GM23338 (cell line): ENCODE measurements around the gene SMYD1.

ENCODE experiments used
- CREB1 ChIP-seq: fragments of 250-450 bp; sonication (Bioruptor Pico); IDR thresholded peaks from 2 replicates; pipeline ENCODE4 v1.5.0; 2020; ENCODE audit warnings: low read depth, mild to moderate bottlenecking, moderate library complexity
- TF ChIP-seq, protein P1 (sequence below), 2 experiments: fragments of 200-600 bp in 1 of 2; sonication (generic) in 1 of 2; conservative IDR thresholded peaks; 2 replicates each; pipeline versions ENCODE4 v1.5.1 to v1.6.1; 2016 to 2017; ENCODE audit warnings: antibody characterized with exemption in 2 of 2, low read depth in 2 of 2, mild to moderate bottlenecking in 2 of 2, moderate library complexity in 1 of 2

DNA sequence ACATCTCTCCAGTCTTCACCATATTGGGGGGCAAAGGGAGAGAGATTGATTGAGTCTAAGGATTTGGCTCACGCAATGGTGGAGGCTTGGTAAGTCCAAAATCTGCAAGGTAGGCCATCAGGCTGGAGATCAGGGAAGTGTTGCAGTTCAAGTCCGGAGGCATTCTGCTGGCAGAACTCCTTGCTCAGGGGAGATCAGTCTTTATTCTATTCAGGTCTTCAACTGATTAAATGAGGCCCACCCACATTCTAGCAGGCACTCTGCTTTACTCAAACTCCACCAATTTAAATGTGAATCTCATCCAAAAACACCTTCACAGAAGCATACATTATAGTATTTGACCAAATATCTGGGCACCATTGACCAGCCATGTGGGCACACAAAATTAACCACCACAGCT lies 21.4 kb downstream of the SMYD1 start:
- TF ChIP-seq, protein P1, sequence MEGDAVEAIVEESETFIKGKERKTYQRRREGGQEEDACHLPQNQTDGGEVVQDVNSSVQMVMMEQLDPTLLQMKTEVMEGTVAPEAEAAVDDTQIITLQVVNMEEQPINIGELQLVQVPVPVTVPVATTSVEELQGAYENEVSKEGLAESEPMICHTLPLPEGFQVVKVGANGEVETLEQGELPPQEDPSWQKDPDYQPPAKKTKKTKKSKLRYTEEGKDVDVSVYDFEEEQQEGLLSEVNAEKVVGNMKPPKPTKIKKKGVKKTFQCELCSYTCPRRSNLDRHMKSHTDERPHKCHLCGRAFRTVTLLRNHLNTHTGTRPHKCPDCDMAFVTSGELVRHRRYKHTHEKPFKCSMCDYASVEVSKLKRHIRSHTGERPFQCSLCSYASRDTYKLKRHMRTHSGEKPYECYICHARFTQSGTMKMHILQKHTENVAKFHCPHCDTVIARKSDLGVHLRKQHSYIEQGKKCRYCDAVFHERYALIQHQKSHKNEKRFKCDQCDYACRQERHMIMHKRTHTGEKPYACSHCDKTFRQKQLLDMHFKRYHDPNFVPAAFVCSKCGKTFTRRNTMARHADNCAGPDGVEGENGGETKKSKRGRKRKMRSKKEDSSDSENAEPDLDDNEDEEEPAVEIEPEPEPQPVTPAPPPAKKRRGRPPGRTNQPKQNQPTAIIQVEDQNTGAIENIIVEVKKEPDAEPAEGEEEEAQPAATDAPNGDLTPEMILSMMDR (conservative IDR thresholded peaks at IDR 0.05; ENCODE audit: low read depth in 2 of 2): no peak
- no peak for TF ChIP-seq CREB1
